Spleen (tissue), 7 donors: ENCODE measurements around the gene MIR17HG.

ENCODE experiments used
- CTCF ChIP-seq, 11 experiments: fragments of 200-600 bp in 7 of 11; fragments of 450-650 bp in 4 of 11; sonication (generic) in 4 of 11; IDR thresholded peaks in 8 of 11; conservative IDR thresholded peaks in 3 of 11; 1 replicate in 7 of 11; 2 replicates in 4 of 11; pipeline versions ENCODE4 v1.4.0 to v1.8.0; 2016 to 2021; ENCODE audit warnings: antibody characterized with exemption in 11 of 11, inconsistent platforms in 4 of 11, mild to moderate bottlenecking in 1 of 11
- POLR2AphosphoS5 ChIP-seq, 3 donors: sonication (generic); formaldehyde crosslinking; IDR thresholded peaks; one replicate each; pipeline ENCODE4 v1.5.1; 2017; ENCODE audit warnings: antibody characterized with exemption in 3 of 3
- donor health status: DM: no; HTN: no; CAD: no; lungs with moderate emphysema.
- donor health status: DM: no; HTN: no; CAD: no.
- donor health status: DM: no; HTN: no; CAD: no.

- TF ChIP-seq CTCF (IDR thresholded peaks at IDR 0.05 in 8 of 11, conservative IDR thresholded peaks at IDR 0.05 in 3 of 11) (no peak), POLR2AphosphoS5 (IDR thresholded peaks at IDR 0.05) (no peak)
Observed at GRCh38 chr13:91349992-91350911, 2.8 kb downstream of the MIR17HG start.
